Measurements from ENCODE around the gene DCDC2C.

Gene DCDC2C

GRCh38 chr2:3827673-3828575 lies 124.5 kb downstream of the DCDC2C start:
- H3K27me3 ChIP-seq (ENCODE audit: insufficient read depth, low read length), result no peaks in the 10 kb centered on the region
- H3K9me3 ChIP-seq (ENCODE audit: low read length), result no peaks in the 10 kb centered on the region
- no peak overlapping the region for H3K4me3 ChIP-seq (ENCODE audit: low read length)
- no peak overlapping the region for H2AFZ ChIP-seq (ENCODE audit: low read depth, low read length)
- no peaks in the 10 kb centered on the region for H3K36me3 ChIP-seq (ENCODE audit: insufficient read depth, low read length)
- H3K4me1 ChIP-seq (ENCODE audit: insufficient read depth, low read length), result no peaks in the 10 kb centered on the region

- Histone ChIP-seq H3K4me3 (ENCODE audit: low read length) (no peak overlapping the region), H2AFZ (ENCODE audit: low read depth, low read length) (no peak overlapping the region), H3K36me3 (ENCODE audit: insufficient read depth, low read length) (no peaks in the 10 kb centered on the region), H3K27me3 (ENCODE audit: insufficient read depth, low read length) (no peaks in the 10 kb centered on the region), H3K4me1 (ENCODE audit: insufficient read depth, low read length) (no peaks in the 10 kb centered on the region), H3K9me3 (ENCODE audit: low read length) (no peaks in the 10 kb centered on the region)
Measured at GRCh38 chr2:3830796-3831195, 127.4 kb downstream of the DCDC2C start.

- Histone ChIP-seq H3K4me1 (ENCODE audit: insufficient read depth, low read length) (no peaks in the 10 kb centered on the region), H3K9me3 (ENCODE audit: low read length) (no peaks in the 10 kb centered on the region), H3K36me3 (ENCODE audit: insufficient read depth, low read length) (no peaks in the 10 kb centered on the region), H3K27me3 (ENCODE audit: insufficient read depth, low read length) (no peaks in the 10 kb centered on the region), H3K4me3 (ENCODE audit: low read length) (no peak overlapping the region), H2AFZ (ENCODE audit: low read depth, low read length) (no peak overlapping the region)
Measured at GRCh38 chr2:3837086-3837485, 133.7 kb downstream of the DCDC2C start.

GRCh38 chr2:3838348-3838747 lies 135.0 kb downstream of the DCDC2C start:
- H3K9me3 ChIP-seq (ENCODE audit: low read length), result no peaks in the 10 kb centered on the region
- no peaks in the 10 kb centered on the region for H3K27me3 ChIP-seq (ENCODE audit: insufficient read depth, low read length)
- no peaks in the 10 kb centered on the region for H3K36me3 ChIP-seq (ENCODE audit: insufficient read depth, low read length)
- no peak overlapping the region for H3K4me3 ChIP-seq (ENCODE audit: low read length)
- H3K4me1 ChIP-seq (ENCODE audit: insufficient read depth, low read length), result no peaks in the 10 kb centered on the region
- no peak overlapping the region for H2AFZ ChIP-seq (ENCODE audit: low read depth, low read length)

- H3K4me3 ChIP-seq (ENCODE audit: low read length), result no peak overlapping the region
Measured at GRCh38 chr2:3839476-3839875, 136.1 kb downstream of the DCDC2C start.

GRCh38 chr2:3840611-3841155 lies 137.3 kb downstream of the DCDC2C start:
- Histone ChIP-seq H3K4me1 (ENCODE audit: insufficient read depth, low read length) (no peaks in the 10 kb centered on the region), H3K36me3 (ENCODE audit: insufficient read depth, low read length) (no peaks in the 10 kb centered on the region), H3K9me3 (ENCODE audit: low read length) (no peaks in the 10 kb centered on the region), H2AFZ (ENCODE audit: low read depth, low read length) (no peak overlapping the region), H3K4me3 (ENCODE audit: low read length) (no peak overlapping the region), H3K27me3 (ENCODE audit: insufficient read depth, low read length) (no peaks in the 10 kb centered on the region)

More at GRCh38 chr2:3839476-3839875, 136.1 kb downstream of the DCDC2C start:
- H3K4me1 ChIP-seq (ENCODE audit: insufficient read depth, low read length), result no peaks in the 10 kb centered on the region
- no peaks in the 10 kb centered on the region for H3K36me3 ChIP-seq (ENCODE audit: insufficient read depth, low read length)
- H3K27me3 ChIP-seq (ENCODE audit: insufficient read depth, low read length), result no peaks in the 10 kb centered on the region
- H2AFZ ChIP-seq (ENCODE audit: low read depth, low read length), result no peak overlapping the region
- no peaks in the 10 kb centered on the region for H3K9me3 ChIP-seq (ENCODE audit: low read length)

- no peaks in the 10 kb centered on the region for H3K9me3 ChIP-seq (ENCODE audit: low read length)
- no peaks in the 10 kb centered on the region for H3K4me1 ChIP-seq (ENCODE audit: insufficient read depth, low read length)
- H3K4me3 ChIP-seq (ENCODE audit: low read length), result no peak overlapping the region
- no peaks in the 10 kb centered on the region for H3K36me3 ChIP-seq (ENCODE audit: insufficient read depth, low read length)
- no peak overlapping the region for H2AFZ ChIP-seq (ENCODE audit: low read depth, low read length)
- H3K27me3 ChIP-seq (ENCODE audit: insufficient read depth, low read length), result peaks cover 2% of the 10 kb centered on the region
Measured at GRCh38 chr2:3847397-3848052, 144.2 kb downstream of the DCDC2C start.

- peaks cover 2% of the 10 kb centered on the region for H3K9me3 ChIP-seq (ENCODE audit: low read length)
- H3K4me3 ChIP-seq (ENCODE audit: low read length), result no peak overlapping the region
- H3K36me3 ChIP-seq (ENCODE audit: insufficient read depth, low read length), result no peaks in the 10 kb centered on the region
- no peak overlapping the region for H2AFZ ChIP-seq (ENCODE audit: low read depth, low read length)
- H3K4me1 ChIP-seq (ENCODE audit: insufficient read depth, low read length), result no peaks in the 10 kb centered on the region
- H3K27me3 ChIP-seq (ENCODE audit: insufficient read depth, low read length), result peaks cover 2% of the 10 kb centered on the region
Measured at GRCh38 chr2:3848776-3849175, 145.4 kb downstream of the DCDC2C start.

GRCh38 chr2:3849213-3849612 lies 145.8 kb downstream of the DCDC2C start:
- Histone ChIP-seq H3K36me3 (ENCODE audit: insufficient read depth, low read length) (no peaks in the 10 kb centered on the region), H3K4me1 (ENCODE audit: insufficient read depth, low read length) (no peaks in the 10 kb centered on the region), H2AFZ (ENCODE audit: low read depth, low read length) (no peak overlapping the region), H3K27me3 (ENCODE audit: insufficient read depth, low read length) (peaks cover 2% of the 10 kb centered on the region), H3K4me3 (ENCODE audit: low read length) (no peak overlapping the region), H3K9me3 (ENCODE audit: low read length) (peaks cover 2% of the 10 kb centered on the region)

- peaks cover 2% of the 10 kb centered on the region for H3K9me3 ChIP-seq (ENCODE audit: low read length)
- H3K36me3 ChIP-seq (ENCODE audit: insufficient read depth, low read length), result no peaks in the 10 kb centered on the region
- H3K4me3 ChIP-seq (ENCODE audit: low read length), result no peak overlapping the region
- H2AFZ ChIP-seq (ENCODE audit: low read depth, low read length), result no peak overlapping the region
- H3K4me1 ChIP-seq (ENCODE audit: insufficient read depth, low read length), result no peaks in the 10 kb centered on the region
- no peaks in the 10 kb centered on the region for H3K27me3 ChIP-seq (ENCODE audit: insufficient read depth, low read length)
Measured at GRCh38 chr2:3857576-3857975, 154.2 kb downstream of the DCDC2C start.

GRCh38 chr2:3864943-3865865 lies 161.8 kb downstream of the DCDC2C start:
- Histone ChIP-seq H3K4me1 (ENCODE audit: insufficient read depth, low read length) (no peaks in the 10 kb centered on the region), H2AFZ (ENCODE audit: low read depth, low read length) (no peak overlapping the region), H3K36me3 (ENCODE audit: insufficient read depth, low read length) (no peaks in the 10 kb centered on the region), H3K27me3 (ENCODE audit: insufficient read depth, low read length) (no peaks in the 10 kb centered on the region), H3K4me3 (ENCODE audit: low read length) (no peak overlapping the region), H3K9me3 (ENCODE audit: low read length) (no peaks in the 10 kb centered on the region)

- Histone ChIP-seq H3K36me3 (ENCODE audit: insufficient read depth, low read length) (no peaks in the 10 kb centered on the region), H2AFZ (ENCODE audit: low read depth, low read length) (no peak overlapping the region), H3K9me3 (ENCODE audit: low read length) (no peaks in the 10 kb centered on the region), H3K27me3 (ENCODE audit: insufficient read depth, low read length) (no peaks in the 10 kb centered on the region), H3K4me3 (ENCODE audit: low read length) (no peak overlapping the region), H3K4me1 (ENCODE audit: insufficient read depth, low read length) (no peaks in the 10 kb centered on the region)
Measured at GRCh38 chr2:3867469-3867868, 164.1 kb downstream of the DCDC2C start.
